Stimulated activated CD8-positive, alpha-beta memory T cell treated with anti-CD3 and anti-CD28 coated beads, Interleukin-7, amount 100 ng/mL, for 4 hours (primary cell): ENCODE results near the gene TANGO6.
"Not testable (repeated sequence)": the region's sequence is repeated elsewhere in the genome, so short reads cannot be mapped to it uniquely, and the experiment has no call there.

ENCODE experiments used
- DNase-seq, 2 donors: peaks; one replicate each; pipeline ENCODE4 v3.0.0-alpha.2; 2020; ENCODE audit warnings: low read depth in 2 of 2

Gene TANGO6

GRCh38 chr16:69056421-69056820 lies 213.1 kb downstream of the TANGO6 start:
- DNase-seq: no peak

- DNase-seq: no peak
Measured at GRCh38 chr16:69057400-69058378, 214.4 kb downstream of the TANGO6 start.

GRCh38 chr16:69063491-69063890 lies 220.2 kb downstream of the TANGO6 start:
- not testable (repeated sequence) for DNase-seq

GRCh38 chr16:69064124-69064763 lies 220.9 kb downstream of the TANGO6 start:
- DNase-seq: no peak

- no peak for DNase-seq
Measured at GRCh38 chr16:69064764-69065313, 221.5 kb downstream of the TANGO6 start.

- no peak for DNase-seq
Measured at GRCh38 chr16:69069504-69069903, 226.2 kb downstream of the TANGO6 start.

GRCh38 chr16:69071036-69071435 lies 227.7 kb downstream of the TANGO6 start:
- no peak for DNase-seq

- DNase-seq: no peak
Measured at GRCh38 chr16:69072640-69072974, 229.3 kb downstream of the TANGO6 start.

- no peak for DNase-seq
Measured at GRCh38 chr16:69073181-69073702, 229.9 kb downstream of the TANGO6 start.

- no peak for DNase-seq
Measured at GRCh38 chr16:69077251-69077650, 233.9 kb downstream of the TANGO6 start.

GRCh38 chr16:69078073-69078472 lies 234.7 kb downstream of the TANGO6 start:
- DNase-seq: no peak

- no peak for DNase-seq
Measured at GRCh38 chr16:69079697-69080096, 236.4 kb downstream of the TANGO6 start.

GRCh38 chr16:69083306-69083941 lies 240.1 kb downstream of the TANGO6 start:
- no peak for DNase-seq

GRCh38 chr16:69084289-69084688 lies 241.0 kb downstream of the TANGO6 start:
- no peak for DNase-seq

- no peak for DNase-seq
Measured at GRCh38 chr16:69085032-69085695, 241.8 kb downstream of the TANGO6 start.

GRCh38 chr16:69087161-69087581 lies 243.8 kb downstream of the TANGO6 start:
- DNase-seq: no peak

- DNase-seq: no peak
Measured at GRCh38 chr16:69088684-69089083, 245.4 kb downstream of the TANGO6 start.

GRCh38 chr16:69089091-69089910 lies 246.0 kb downstream of the TANGO6 start:
- peak in 1 of 2 donors; percentile 20 for DNase-seq

- no peak for DNase-seq
Measured at GRCh38 chr16:69093974-69094373, 250.6 kb downstream of the TANGO6 start.

GRCh38 chr16:69094501-69094900 lies 251.2 kb downstream of the TANGO6 start:
- no peak for DNase-seq

GRCh38 chr16:69095193-69095592 lies 251.9 kb downstream of the TANGO6 start:
- no peak for DNase-seq
